ENCODE data around the gene GIPC1. TPM values are rescaled to one million over a fixed set of nuclear protein-coding genes. Genes with fewer than 3 reads are reported as not detected.

The GIPC1 gene
- total RNA-seq, 1 donor = 155 TPM

- no peak for TF ChIP-seq CTCF (IDR thresholded peaks at IDR 0.05; ENCODE audit: insufficient read depth, low read depth, low read length)
- no peak for DNase-seq (ENCODE audit: low read depth)
These were observed 7.4 kb upstream of the GIPC1 start for GRCh38 chr19:14503285-14503684.

DNA sequence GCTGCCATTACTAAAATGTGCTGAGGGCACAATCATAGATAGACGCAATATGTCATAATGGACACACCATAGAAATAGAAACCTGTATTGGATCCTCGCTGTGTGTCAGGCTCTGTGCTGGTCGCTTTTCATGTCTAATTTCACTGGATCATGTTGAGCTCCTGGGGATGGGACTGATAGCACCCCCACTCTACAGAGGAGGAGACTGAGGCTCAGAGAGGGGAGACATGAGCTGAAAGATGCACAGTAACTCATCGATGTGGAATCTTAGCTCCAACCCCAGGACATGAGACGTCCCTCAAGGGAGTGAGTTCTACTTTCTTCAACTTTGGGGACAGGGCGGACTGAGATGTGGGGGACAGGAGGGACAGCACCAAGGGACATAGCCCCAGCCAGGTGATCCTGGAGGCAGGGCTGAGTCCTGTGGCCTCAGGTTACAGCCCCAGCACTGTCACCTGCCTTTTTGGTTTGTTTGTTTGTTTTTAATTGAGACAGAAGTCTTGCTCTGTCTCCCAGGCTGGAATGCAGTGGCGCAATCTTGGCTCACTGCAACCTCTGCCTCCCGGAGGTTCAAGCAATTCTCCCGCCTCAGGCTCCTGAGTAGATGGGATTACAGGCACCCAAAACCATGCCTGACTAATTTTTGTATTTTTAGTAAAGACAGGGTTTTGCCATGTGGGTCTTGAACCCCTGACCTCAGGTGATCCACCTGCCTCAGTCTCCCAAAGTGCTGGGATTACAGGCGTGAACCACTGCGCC lies 6.6 kb upstream of the GIPC1 start:
- TF ChIP-seq CTCF (IDR thresholded peaks at IDR 0.05; ENCODE audit: insufficient read depth, low read depth, low read length) = no peak
- H3K4me3 ChIP-seq (ENCODE audit: low read depth, low read length) = no peak overlapping the region
- DNase-seq (ENCODE audit: low read depth) = peak; percentile 44

More at GRCh38 chr19:14503285-14503684, 7.4 kb upstream of the GIPC1 start:
- no peak overlapping the region for H3K4me3 ChIP-seq (ENCODE audit: low read depth, low read length)

GRCh38 chr19:14497228-14497921 lies 1.4 kb upstream of the GIPC1 start:
- TF ChIP-seq CTCF (IDR thresholded peaks at IDR 0.05; ENCODE audit: insufficient read depth, low read depth, low read length) = no peak
- no peak overlapping the region for H3K4me3 ChIP-seq (ENCODE audit: low read depth, low read length)
- no peak for DNase-seq (ENCODE audit: low read depth)

- DNase-seq (ENCODE audit: low read depth) = no peak
- H3K4me3 ChIP-seq (ENCODE audit: low read depth, low read length) = peak overlapping the region; percentile 51
These were observed 904 bp upstream of the GIPC1 start for GRCh38 chr19:14496834-14497227.

GRCh38 chr19:14495672-14496028 lies 277 bp downstream of the GIPC1 start:
- DNase-seq (ENCODE audit: low read depth) = no peak
- no peak for TF ChIP-seq CTCF (IDR thresholded peaks at IDR 0.05; ENCODE audit: insufficient read depth, low read depth, low read length)
- H3K4me3 ChIP-seq (ENCODE audit: low read depth, low read length) = peak overlapping the region; percentile 83

More at GRCh38 chr19:14496834-14497227, 904 bp upstream of the GIPC1 start:
- no peak for TF ChIP-seq CTCF (IDR thresholded peaks at IDR 0.05; ENCODE audit: insufficient read depth, low read depth, low read length)

DNA sequence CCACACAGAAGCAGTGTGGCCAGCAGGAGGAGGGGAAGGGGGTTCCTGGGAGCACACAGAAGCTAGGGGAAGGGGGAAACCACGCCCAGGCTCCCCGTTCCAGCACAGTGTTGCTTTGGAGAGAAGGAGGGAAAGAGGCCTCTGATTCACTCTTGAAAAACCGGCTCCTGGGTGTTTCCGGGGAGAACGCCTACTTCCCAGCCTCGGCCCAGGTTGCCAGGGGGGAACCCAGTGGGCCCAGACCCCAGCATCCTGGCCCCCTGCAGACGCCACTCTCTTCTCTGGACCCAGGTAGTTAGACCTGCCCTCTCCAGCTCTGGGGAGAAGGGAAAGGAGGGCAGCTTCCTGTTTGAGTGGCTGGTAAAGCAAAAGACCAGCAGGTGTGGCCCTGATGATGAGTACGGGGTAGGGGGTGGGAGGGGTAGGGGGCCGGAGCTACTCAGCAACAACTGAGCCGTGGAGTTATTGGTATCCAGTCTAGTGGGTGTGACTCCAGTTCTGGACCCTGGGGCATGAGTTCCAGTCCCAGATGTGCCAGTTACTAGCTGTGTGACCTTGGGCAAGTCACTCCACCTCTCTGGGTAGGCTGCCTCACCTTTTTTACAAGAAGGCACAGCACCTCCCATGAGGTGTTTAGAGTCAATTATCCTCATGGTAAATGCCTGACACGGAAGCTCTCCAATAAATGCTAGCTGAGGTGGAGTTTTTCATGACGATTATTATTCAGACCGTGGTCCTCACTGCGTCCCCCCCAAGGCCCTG lies 836 bp downstream of the GIPC1 start:
- peak overlapping the region; percentile 83 for H3K4me3 ChIP-seq (ENCODE audit: low read depth, low read length)
- no peak for TF ChIP-seq CTCF (IDR thresholded peaks at IDR 0.05; ENCODE audit: insufficient read depth, low read depth, low read length)
- DNase-seq (ENCODE audit: low read depth) = no peak
